ENCODE measurements around the gene CACNA2D1. TPM values are rescaled to one million over a fixed set of nuclear protein-coding genes. Genes with fewer than 3 reads are reported as not detected.

Gene CACNA2D1
- total RNA-seq, 1 experiment from 2014 or later = 13.6 TPM

DNA sequence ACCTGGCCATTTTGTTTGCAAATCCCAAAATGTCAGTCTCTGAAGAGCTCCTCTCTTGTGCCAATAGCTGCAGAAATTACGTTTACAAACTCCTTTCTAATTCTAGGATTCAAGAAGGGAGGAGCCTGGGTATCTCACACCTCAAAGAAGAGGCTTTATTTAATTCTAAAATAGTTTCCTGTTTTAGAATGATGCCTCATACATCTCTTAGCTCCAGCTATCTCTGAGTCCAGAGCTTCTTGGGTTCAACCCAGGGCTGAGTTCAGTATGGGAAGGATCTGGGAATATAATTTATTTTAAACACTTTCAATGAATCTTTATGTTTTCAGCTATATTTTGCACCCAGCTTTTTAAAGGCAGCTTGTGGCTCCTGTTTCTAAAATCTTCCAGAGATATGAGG lies 150.1 kb downstream of the CACNA2D1 start:
- no peak for DNase-seq (ENCODE audit: extremely low read depth, low read depth)

- DNase-seq (ENCODE audit: extremely low read depth, low read depth) = no peak
Measured at GRCh38 chr7:82291931-82292330, 151.6 kb downstream of the CACNA2D1 start.

- no peak for DNase-seq (ENCODE audit: extremely low read depth, low read depth)
Measured at GRCh38 chr7:82289889-82290288, 153.7 kb downstream of the CACNA2D1 start.

DNA sequence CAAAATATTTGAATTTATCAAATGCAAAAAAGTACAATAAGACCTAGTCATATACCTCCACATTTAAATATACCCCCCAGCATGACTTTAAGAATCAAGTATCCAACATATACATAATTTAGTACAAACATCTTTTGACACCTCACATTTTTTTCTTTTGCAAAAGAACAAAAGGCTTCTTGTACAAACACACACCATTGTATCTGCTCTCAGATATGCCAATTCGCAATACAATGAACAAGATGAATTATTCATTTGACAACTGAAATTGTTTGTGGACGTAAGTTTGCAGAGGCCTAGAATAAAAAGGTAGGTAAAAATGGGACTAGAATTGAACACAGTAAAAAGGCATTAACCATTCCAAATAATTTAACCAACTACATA lies 154.4 kb downstream of the CACNA2D1 start:
- no peak for DNase-seq (ENCODE audit: extremely low read depth, low read depth)

DNA sequence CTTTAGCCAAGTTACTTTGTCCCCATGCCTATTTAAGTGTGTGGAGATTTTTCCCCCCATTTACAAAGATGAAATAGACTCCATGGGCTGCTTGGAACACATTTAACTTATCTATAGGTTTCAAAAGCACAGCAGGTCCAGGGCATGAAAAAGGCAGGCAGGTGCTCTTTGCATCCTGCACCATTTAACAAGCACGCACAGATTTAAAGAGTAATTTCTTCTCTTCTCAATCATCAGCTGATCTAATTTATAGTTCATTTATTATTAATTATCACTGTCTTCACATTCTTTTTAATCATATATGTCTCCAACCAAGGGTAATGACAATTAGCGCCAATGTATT lies 156.8 kb downstream of the CACNA2D1 start:
- DNase-seq (ENCODE audit: extremely low read depth, low read depth) = no peak

DNA sequence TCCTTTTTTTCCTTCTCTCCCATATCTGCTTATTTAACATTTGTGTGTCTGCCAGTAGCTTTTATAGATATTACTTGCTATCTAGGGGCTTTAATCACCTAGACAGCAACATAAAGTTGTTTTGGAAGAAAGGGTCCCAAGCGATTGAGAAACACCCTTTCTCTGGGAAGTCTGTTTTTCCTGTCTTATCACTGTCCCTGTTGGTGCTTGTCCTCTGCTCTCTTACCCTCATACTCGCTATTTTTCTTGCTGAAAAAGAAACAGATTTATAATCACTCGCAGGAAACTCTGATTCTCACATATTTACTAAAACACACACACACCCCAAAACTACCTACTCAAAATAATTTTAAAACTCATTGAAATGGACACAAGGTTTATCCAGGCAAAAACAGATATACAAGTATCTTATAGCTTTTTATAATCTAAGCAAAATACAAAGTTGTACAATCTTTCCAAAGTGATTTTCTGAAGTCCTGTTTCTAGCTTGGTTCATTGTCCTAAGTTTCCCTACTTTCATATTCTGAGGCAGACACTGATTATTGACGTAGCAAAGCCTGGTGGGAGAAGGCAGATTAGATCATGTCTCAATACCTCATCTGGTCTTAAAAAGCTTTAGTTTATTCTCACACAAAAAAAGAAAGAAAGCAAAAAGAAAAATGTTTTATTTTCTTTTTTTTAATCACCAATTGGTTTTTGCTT lies 157.3 kb downstream of the CACNA2D1 start:
- DNase-seq (ENCODE audit: extremely low read depth, low read depth) = no peak

GRCh38 chr7:82284936-82285519 lies 158.5 kb downstream of the CACNA2D1 start:
- no peak for DNase-seq (ENCODE audit: extremely low read depth, low read depth)

- no peak for DNase-seq (ENCODE audit: extremely low read depth, low read depth)
Measured at GRCh38 chr7:82275342-82275741, 168.2 kb downstream of the CACNA2D1 start.

DNA sequence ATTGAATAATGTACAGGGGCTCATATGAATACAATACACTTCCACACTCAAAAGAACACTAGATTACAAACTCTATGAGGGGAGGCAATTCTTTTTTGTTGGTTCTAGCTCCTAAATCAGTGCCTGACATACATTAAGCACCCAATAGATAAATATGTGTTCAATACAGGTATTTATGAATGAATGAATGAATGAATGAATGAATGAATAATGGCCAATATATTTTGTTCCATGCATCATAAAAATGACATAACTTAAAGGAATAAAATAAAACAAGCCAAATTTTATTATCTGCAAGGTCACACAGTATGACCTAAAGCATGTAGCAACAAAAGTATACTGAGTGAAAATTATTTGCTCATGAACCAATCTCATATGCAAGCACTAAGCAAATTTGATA lies 168.9 kb downstream of the CACNA2D1 start:
- no peak for DNase-seq (ENCODE audit: extremely low read depth, low read depth)

- DNase-seq (ENCODE audit: extremely low read depth, low read depth) = no peak
Measured at GRCh38 chr7:82273886-82274285, 169.7 kb downstream of the CACNA2D1 start.

- DNase-seq (ENCODE audit: extremely low read depth, low read depth) = no peak
Measured at GRCh38 chr7:82270870-82271269, 172.7 kb downstream of the CACNA2D1 start.

DNA sequence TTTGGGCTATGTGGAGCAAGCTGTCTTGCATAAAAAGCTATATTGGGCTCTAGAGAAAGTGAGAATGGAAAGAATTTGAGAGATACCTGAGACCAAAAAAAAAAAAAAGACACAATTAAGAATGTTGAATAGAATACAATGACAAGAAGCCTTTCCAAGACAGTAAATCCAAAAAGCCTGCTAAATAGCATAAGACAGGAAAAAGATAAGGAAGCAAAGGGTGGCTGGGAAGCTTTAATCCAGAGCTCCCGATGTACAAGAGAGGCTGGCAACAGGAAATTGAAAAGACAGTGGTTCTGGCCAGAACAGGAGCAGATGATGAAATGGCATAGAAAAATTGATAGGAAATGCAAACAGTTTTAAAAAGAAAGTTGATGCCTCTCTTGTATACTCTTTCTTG lies 174.9 kb downstream of the CACNA2D1 start:
- DNase-seq (ENCODE audit: extremely low read depth, low read depth) = no peak

GRCh38 chr7:82266081-82266480 lies 177.5 kb downstream of the CACNA2D1 start:
- DNase-seq (ENCODE audit: extremely low read depth, low read depth) = no peak

- no peak for DNase-seq (ENCODE audit: extremely low read depth, low read depth)
Measured at GRCh38 chr7:82264783-82265305, 178.7 kb downstream of the CACNA2D1 start.

DNA sequence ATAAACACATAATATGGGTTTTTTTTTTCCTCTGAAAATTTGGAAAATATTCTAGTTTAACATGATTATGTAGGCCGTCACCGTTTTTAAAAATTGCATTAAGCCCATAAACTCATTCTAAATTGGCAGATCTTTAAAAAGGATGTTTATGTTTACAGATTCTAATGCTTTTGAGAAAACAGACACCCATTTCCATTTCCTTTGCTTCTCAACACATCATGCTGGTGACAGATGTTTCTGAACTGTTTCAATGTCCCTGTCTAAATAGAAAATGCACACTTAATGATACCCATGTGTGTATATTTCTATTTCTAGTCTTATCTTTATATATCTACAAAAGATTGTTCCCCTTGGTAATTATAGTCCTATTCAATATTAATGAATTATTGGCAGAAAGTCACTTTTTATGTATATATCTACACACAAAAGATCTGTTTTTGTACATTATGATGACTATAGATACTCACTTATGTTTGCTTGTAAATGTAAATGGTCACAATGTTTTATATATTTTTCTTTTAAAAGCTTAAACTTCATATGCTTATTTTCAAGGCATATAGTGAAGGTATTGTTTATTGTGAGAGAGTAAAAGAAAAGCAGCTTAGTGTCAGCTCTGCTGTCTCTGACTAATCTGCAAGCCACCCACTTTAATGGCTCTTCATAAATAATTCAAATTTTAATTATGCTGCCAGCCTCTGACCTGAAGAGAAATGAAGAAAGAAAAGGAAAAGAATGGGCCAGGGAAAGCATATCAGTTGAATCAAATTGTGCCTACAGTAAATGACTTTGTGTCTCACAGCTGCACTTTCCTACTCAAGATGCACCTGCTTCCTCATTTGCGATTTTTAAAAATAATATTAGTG lies 179.4 kb downstream of the CACNA2D1 start:
- DNase-seq (ENCODE audit: extremely low read depth, low read depth) = no peak

DNA sequence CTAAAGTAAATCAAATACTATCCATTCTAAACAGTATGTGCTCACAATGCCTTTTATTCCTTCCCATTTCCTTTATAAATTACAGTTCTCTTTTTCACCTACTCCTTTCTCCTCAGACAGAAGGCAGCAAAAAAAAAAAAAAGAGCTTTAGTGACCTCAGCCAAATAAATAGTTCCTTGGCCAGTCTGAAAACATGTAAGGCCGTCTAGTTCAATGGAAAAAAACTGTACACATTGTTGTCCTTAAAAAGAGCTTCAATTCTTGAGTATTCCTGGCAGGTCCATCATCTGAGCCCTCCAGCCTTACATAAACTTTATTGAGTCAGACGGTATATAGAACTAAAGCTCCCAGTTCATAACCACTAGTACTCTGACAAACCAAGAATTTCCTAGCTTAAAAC lies 185.4 kb downstream of the CACNA2D1 start:
- DNase-seq (ENCODE audit: extremely low read depth, low read depth) = no peak

- DNase-seq (ENCODE audit: extremely low read depth, low read depth) = no peak
Measured at GRCh38 chr7:82257118-82257695, 186.4 kb downstream of the CACNA2D1 start.

GRCh38 chr7:82255706-82256105 lies 187.9 kb downstream of the CACNA2D1 start:
- no peak for DNase-seq (ENCODE audit: extremely low read depth, low read depth)

DNA sequence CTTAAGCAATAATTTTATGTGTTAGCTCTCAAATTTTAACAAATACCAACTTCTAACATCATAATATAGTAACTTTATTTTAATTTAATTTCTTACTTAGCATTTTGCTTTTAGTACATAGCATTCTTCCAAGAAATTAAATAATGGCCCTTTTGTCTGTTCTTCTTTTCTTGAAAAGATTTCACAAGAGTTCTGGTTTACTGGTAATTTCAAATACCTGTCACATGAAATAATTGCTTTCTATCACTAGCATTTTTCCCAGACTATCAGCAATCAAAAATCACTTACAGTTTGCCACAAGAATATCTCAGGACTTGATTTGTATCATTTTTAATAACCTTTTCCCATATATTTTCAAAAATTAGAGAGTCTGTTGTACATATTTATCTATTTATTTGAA lies 193.0 kb downstream of the CACNA2D1 start:
- no peak for DNase-seq (ENCODE audit: extremely low read depth, low read depth)

- DNase-seq (ENCODE audit: extremely low read depth, low read depth) = no peak
Measured at GRCh38 chr7:82249979-82250378, 193.6 kb downstream of the CACNA2D1 start.

GRCh38 chr7:82247814-82248433 lies 195.7 kb downstream of the CACNA2D1 start:
- DNase-seq (ENCODE audit: extremely low read depth, low read depth) = peak; percentile 5

Data from NCI-H460 (cell line).